HEK293T (cell line): Measurements from ENCODE around the gene KRTAP10-2.

Experiments
- ARNT ChIP-seq: fragments of 450-650 bp; IDR thresholded peaks from 2 replicates; pipeline ENCODE4 v1.6.1; 2017; ENCODE audit warnings: mild to moderate bottlenecking
- BHLHE40 ChIP-seq: fragments of 450-650 bp; IDR thresholded peaks from 2 replicates; pipeline ENCODE4 v1.6.1; 2016; ENCODE audit warnings: mild to moderate bottlenecking, moderate library complexity, borderline replicate concordance
- FOXA1 ChIP-seq: fragments of 450-650 bp; IDR thresholded peaks from 2 replicates; pipeline ENCODE4 v1.6.1; 2016; ENCODE audit warnings: mild to moderate bottlenecking
- FOXK2 ChIP-seq: fragments of 450-650 bp; IDR thresholded peaks from 2 replicates; pipeline ENCODE4 v1.6.1; 2016; ENCODE audit warnings: mild to moderate bottlenecking
- FOXM1 ChIP-seq: fragments of 450-650 bp; IDR thresholded peaks from 2 replicates; pipeline ENCODE4 v1.6.1; 2017; ENCODE audit warnings: mild to moderate bottlenecking, borderline replicate concordance
- HDGF ChIP-seq: fragments of 450-650 bp; IDR thresholded peaks from 2 replicates; pipeline ENCODE4 v1.6.1; 2017; ENCODE audit warnings: antibody characterized with exemption, borderline replicate concordance
- NFRKB ChIP-seq: fragments of 450-650 bp; IDR thresholded peaks from 2 replicates; pipeline ENCODE4 v1.6.1; 2016; ENCODE audit warnings: mild to moderate bottlenecking, moderate library complexity
- SP1 ChIP-seq: fragments of 450-650 bp; IDR thresholded peaks from 2 replicates; pipeline ENCODE4 v1.6.1; 2017
- SUZ12 ChIP-seq: fragments of 450-650 bp; IDR thresholded peaks from 2 replicates; pipeline ENCODE4 v1.6.1; 2016; ENCODE audit warnings: mild to moderate bottlenecking
- TF ChIP-seq, protein P1 (sequence below): fragments of 450-650 bp; IDR thresholded peaks from 2 replicates; pipeline ENCODE4 v1.6.1; 2016

DNA sequence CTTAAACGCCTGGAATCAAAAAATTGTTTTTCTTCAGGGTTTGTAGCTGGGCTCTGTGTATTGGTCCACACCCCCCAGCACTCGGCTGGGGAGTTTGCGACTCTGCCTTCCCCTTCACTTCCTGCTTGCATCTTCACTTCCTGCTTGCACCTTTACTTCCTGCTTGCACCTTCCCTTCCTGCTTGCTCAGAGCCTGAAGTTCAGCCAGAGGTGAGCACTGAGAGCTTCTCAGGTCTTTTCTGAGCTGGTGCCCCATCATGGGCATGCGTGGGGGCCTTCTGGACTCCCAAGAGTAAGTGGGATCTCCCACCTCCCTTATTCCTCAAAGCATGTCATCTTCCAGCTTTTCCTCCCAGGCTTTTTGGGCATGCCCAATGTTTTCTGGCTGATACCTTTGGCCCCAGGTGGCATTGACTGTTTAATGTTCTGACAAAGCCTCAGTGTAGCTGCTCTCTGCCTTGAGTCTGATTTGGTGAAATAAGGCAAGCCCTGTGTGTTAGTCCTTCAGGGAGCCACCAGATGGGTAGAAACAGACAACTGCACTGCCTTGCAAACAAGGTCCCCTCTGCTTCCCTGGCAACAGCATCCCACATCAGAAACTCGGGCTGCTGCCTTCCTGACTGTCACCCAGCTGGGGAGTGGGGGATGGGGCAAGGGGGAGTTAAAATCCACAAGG, 3.5 kb downstream of the KRTAP10-2 start:
- no peak for TF ChIP-seq HDGF
- TF ChIP-seq SUZ12: no peak
- TF ChIP-seq, protein P1, sequence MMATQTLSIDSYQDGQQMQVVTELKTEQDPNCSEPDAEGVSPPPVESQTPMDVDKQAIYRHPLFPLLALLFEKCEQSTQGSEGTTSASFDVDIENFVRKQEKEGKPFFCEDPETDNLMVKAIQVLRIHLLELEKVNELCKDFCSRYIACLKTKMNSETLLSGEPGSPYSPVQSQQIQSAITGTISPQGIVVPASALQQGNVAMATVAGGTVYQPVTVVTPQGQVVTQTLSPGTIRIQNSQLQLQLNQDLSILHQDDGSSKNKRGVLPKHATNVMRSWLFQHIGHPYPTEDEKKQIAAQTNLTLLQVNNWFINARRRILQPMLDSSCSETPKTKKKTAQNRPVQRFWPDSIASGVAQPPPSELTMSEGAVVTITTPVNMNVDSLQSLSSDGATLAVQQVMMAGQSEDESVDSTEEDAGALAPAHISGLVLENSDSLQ: no peak
- no peak for TF ChIP-seq NFRKB
- no peak for TF ChIP-seq FOXM1
- no peak for TF ChIP-seq FOXA1
- no peak for TF ChIP-seq SP1
- no peak for TF ChIP-seq BHLHE40
- no peak for TF ChIP-seq ARNT
- TF ChIP-seq FOXK2: no peak
